ENCODE measurements around the gene ARL2BP.

GRCh38 chr16:57224651-57225335, 20.3 kb upstream of the ARL2BP start:
- TF ChIP-seq CTCF (IDR thresholded peaks at IDR 0.05) (no peak), POLR2AphosphoS5 (IDR thresholded peaks at IDR 0.05) (no peak), POLR2A (IDR thresholded peaks at IDR 0.05) (no peak), EP300 (IDR thresholded peaks at IDR 0.05) (no peak)

Data from suprapubic skin (tissue), 4 donors.